SW 1271 (cell line): ENCODE data around the gene CDRT15.
"Not testable (repeated sequence)": the region's sequence is repeated elsewhere in the genome, so short reads cannot be mapped to it uniquely, and the experiment has no call there.

Experiments used
- DNase-seq, 2 experiments: peaks; one replicate each; lab custom pipeline; 2025; lab: John Stamatoyannopoulos, UW

The CDRT15 gene

GRCh38 chr17:14236762-14237161 is at the start of gene CDRT15:
CDRT15 (minus strand) TSS chr17:14236862; CDS start chr17:14236833, 29 bp downstream.
- not testable (repeated sequence) for DNase-seq

- no peak for DNase-seq
Measured at GRCh38 chr17:14282726-14283125, 46.1 kb upstream of the CDRT15 start.

DNA sequence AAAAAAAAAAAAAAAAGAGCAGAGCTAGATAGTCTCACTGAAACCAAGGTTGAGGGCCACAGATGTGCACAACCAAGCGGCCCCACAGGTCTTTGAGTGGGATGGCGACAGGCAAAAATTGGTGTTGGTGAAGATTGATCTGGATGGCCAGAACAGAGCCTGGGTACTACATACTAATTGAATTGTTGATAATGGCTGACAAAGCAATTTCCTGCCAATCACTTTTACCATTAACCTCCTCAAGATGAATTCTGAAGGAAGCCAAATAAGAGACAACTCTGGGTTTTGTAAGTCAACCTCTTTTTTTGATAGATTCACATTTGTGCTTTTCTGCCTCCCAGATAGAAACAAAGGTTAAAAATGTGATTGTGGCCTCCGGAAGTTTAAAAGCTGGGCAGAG is 44.9 kb upstream of the CDRT15 start:
- DNase-seq, result no peak

DNA sequence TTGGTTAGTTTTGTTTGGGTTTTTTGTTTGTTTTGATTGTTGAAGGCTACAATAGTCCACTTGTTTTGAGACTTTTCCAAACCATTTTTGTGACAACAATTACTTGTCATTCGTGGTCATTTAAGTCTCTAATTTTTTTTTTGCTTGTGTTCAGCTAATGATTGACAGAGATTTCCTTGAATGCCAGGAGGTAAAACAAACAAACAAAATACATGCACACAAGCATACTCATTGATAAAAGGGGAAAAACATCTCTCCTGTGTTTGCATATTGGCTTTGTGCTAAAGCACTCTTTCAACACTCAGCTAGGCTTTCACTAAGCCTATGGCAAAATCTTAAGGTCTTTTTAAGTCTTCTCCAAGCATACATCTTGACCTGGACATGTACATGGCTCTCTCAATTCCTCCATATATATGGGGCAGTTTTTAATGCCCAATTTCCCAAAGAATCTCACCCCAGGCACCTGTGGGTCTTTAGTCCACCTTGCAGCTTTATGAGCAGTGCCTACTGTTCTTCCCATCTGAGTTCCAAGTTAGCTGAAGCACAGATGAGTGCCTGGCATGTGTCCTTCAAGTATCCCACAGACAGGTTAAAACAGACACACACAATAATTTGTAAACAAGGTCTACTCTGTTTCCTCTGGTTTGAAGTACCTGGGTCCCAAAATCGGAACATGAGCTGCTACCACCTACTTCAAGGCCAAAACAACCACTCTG is 40.0 kb upstream of the CDRT15 start:
- DNase-seq, result no peak

- DNase-seq, result no peak
Measured at GRCh38 chr17:14270508-14270907, 33.8 kb upstream of the CDRT15 start.

DNA sequence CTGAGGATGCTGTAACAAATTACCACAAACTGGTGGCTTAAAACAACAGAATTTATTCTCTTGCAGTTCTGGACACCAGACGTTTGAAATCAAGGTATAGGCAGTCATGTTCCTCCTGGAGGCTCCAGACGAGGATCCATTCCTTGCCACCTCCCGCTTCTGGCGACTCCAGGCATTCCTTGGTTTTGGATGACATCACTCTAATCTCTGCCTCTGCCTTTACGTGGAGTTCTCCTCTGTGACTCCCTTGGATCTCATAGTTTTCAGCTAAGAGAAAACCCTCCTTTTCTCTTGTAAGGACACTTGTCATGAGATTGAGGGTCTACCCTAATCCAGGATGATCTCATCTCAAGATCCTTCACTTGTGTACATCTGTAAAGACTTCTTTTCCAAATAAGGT is 32.8 kb upstream of the CDRT15 start:
- no peak for DNase-seq

DNA sequence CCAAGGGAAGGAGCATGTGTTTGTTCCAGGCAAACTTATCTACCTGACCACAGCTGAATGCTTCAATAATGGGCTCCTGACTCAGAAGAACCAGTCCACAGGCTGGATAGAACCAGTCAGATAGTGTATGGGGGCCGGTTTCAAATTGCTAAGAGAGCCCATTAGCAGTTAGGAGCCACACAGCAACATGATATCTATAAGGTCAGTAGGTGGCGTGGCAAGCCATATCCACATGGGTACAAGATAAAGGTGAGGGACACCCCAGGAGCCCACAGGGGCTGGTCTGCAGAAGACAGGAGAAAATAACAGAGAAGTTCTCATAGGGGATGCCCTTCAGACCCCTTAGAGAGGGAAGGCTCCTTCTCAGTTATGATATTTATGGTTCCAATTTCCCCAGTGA is 31.6 kb upstream of the CDRT15 start:
- DNase-seq, result no peak

GRCh38 chr17:14261406-14261805 is 24.7 kb upstream of the CDRT15 start:
- DNase-seq, result no peak

DNA sequence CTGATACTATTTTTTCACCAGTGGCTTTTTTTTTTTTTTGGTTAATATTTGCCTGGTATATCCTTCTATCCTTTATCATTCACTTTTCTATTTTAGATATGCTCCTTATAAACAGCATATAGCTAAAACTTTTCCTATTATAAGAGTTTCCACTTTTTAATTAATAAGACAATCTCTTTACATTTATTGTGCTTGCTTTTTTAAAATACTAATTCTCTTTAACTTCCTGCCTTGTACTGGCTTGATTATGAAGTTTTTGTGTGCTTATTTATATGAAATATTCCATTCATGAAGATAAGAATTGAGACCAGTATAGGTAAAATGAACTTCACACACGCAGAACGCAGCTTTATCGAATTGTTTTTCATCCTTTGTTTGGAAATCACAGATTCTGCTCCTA is 9.0 kb upstream of the CDRT15 start:
- DNase-seq, result no peak

- DNase-seq, result no peak
Measured at GRCh38 chr17:14245002-14245401, 8.3 kb upstream of the CDRT15 start.

DNA sequence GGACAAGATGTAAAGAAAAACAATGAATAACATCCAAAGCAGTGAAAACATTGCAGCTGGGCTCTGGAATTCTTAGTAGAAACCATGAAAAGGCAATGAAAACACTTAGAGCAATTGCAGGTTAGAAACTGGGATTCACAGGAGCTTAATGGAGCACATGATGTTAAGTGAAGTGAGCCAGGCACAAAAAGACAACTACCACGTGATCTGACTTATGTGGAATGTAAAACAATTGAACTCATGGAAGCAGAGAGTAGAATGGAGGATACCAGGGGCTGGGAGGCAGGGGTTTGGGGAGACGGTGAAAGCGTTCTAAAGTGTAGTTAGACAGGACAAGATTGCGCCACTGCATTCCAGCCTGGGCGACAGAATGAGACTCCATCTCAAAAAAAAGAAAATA is 2.6 kb upstream of the CDRT15 start:
- DNase-seq, result not testable (repeated sequence)

DNA sequence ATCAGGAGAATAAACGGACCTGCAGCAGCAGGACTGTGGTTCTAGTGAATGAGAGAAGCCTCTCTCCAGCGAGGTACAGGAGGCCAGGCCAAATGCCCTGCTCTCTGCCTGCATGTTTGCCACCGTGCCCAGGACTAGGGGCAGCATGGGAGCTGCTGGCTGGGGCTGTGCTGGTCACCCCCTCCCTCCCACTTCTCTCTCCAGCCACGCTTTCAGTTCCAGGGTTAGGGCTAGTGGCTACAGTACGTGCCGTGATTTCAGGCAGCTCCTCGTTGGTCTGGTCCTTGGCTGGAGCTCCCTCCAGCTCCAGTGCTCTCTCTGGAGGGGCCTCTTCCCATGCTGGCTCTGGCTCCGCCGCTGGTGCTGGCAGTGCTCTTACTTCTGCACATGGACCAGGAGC is 630 bp downstream of the CDRT15 start:
- not testable (repeated sequence) for DNase-seq

GRCh38 chr17:14235047-14235446 is 1.6 kb downstream of the CDRT15 start:
- not testable (repeated sequence) for DNase-seq

GRCh38 chr17:14231187-14231586 is 5.5 kb downstream of the CDRT15 start:
- not testable (repeated sequence) for DNase-seq

GRCh38 chr17:14228903-14229302 is 7.8 kb downstream of the CDRT15 start:
- DNase-seq, result no peak

DNA sequence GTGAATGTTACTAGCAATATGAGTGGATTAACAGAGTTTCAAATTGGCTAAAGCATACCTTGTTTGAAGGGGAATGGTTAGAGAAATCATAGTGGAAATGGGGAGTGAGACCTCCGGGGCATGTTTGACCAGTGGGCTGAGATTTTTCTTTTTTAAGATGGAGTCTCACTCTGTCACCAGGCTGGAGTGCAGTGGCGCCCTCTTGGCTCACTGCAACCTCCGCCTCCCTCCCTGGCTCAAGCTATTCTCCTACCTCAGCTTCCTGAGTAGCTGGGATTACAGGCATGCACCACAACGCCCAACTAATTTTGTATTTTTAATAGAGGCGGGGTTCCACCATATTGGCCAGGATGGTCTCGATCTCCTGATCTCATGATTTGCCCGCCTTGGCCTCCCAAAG is 9.6 kb downstream of the CDRT15 start:
- no peak for DNase-seq

- DNase-seq, result no peak
Measured at GRCh38 chr17:14225254-14225980, 11.2 kb downstream of the CDRT15 start.

DNA sequence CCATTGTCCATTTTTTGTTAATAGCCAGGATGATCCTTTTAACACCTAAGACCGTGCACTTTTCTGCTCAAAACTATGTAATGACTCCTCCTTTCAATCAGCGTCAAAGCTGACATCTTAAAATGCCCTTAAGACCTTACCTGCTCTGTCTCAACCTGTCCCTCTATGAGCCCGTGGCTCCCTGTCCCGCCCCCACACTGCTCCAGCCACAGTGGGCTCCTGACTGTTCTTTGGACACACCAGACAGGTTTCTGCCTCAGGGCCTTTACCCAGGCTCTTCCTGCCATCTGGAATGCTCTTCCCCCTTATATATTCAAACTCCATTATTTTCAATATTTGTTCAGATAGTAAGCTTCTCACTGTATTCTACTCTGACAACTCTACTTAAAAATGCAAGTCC is 14.1 kb downstream of the CDRT15 start:
- DNase-seq, result no peak

GRCh38 chr17:14214271-14214670 is 22.4 kb downstream of the CDRT15 start:
- DNase-seq, result no peak

- no peak for DNase-seq
Measured at GRCh38 chr17:14212401-14212800, 24.3 kb downstream of the CDRT15 start.

DNA sequence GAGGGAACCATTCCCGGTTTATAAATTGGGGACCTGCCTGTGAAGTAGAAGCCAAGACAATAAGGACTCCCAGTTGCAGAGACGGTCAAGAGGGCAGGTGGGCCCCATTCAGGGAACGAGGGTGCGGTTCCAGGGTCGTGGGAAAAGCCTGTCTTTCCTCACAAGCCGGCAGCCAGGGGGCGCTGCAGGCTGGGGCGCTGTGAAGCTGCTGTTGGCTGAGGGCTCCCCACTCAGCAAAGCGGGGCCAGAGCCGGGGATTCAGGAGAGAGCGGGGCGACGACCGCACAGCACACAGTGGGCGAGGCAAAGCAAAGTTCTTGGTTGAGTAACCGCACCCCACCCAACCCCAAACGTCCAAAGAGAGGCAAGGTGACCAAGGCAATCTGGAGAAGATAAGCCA is 24.9 kb downstream of the CDRT15 start:
- DNase-seq, result no peak

- DNase-seq, result no peak
Measured at GRCh38 chr17:14211246-14211645, 25.4 kb downstream of the CDRT15 start.

GRCh38 chr17:14209215-14209614 is 27.4 kb downstream of the CDRT15 start:
- DNase-seq, result no peak

- no peak for DNase-seq
Measured at GRCh38 chr17:14207791-14208190, 28.9 kb downstream of the CDRT15 start.
